ENCODE measurements around the gene FOXL3.

Gene FOXL3

DNA sequence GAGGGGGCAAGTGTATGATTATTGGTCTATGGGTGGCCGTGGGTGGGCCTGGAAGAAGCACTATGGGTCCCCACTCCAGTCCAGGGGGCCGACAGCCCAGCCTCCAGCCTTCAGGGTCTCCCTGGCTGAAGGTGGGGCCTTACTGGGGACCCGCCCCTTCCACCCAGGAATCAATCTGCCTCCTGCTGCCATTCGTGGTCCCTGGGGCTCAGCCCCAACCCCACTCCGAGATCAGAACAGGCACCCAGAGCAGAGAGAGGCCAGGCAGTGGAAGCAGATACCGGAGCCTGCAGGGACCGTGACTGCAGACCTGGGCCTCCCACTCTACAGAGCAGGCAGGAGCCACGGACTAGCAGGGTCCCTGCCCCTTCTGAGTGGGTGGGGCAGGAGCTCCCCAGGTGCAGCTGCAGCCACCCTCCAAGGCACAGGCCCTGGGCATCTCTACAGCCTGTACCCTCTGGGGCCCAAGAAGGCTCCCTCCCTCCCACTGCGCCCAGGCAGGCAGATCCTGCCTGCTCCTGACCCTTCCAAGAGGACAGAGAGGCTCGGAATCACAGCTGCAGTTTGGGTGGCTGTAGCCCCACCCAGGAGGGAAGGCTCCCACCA lies 13.6 kb upstream of the FOXL3 start:
- no peak overlapping the region for H3K4me3 ChIP-seq (ENCODE audit: low read depth, low read length)
- TF ChIP-seq, protein P1, sequence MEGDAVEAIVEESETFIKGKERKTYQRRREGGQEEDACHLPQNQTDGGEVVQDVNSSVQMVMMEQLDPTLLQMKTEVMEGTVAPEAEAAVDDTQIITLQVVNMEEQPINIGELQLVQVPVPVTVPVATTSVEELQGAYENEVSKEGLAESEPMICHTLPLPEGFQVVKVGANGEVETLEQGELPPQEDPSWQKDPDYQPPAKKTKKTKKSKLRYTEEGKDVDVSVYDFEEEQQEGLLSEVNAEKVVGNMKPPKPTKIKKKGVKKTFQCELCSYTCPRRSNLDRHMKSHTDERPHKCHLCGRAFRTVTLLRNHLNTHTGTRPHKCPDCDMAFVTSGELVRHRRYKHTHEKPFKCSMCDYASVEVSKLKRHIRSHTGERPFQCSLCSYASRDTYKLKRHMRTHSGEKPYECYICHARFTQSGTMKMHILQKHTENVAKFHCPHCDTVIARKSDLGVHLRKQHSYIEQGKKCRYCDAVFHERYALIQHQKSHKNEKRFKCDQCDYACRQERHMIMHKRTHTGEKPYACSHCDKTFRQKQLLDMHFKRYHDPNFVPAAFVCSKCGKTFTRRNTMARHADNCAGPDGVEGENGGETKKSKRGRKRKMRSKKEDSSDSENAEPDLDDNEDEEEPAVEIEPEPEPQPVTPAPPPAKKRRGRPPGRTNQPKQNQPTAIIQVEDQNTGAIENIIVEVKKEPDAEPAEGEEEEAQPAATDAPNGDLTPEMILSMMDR (IDR thresholded peaks at IDR 0.05; ENCODE audit: borderline replicate concordance, insufficient read depth, low read depth, low read length), result no peak

DNA sequence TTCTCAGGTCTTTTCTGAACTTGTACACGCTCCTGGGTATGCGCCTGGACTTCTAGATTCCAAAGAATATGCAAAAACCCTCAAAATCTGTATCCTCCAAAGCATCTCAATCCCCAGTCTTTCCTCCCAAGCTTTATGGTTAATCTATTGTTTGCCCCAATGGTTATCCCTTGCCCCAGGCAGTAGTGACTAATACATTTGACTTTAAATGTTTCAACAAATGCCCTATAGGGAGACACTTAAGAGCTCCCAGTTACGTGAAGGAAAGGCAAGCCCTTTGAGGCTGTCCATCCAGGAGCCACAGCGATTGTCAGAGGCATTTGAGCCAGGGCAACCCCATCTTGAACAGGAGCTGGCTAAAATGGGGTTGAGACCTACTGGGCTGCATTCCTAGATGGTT lies 12.7 kb upstream of the FOXL3 start:
- TF ChIP-seq, protein P1 (IDR thresholded peaks at IDR 0.05; ENCODE audit: borderline replicate concordance, insufficient read depth, low read depth, low read length), result no peak
- no peak overlapping the region for H3K4me3 ChIP-seq (ENCODE audit: low read depth, low read length)

DNA sequence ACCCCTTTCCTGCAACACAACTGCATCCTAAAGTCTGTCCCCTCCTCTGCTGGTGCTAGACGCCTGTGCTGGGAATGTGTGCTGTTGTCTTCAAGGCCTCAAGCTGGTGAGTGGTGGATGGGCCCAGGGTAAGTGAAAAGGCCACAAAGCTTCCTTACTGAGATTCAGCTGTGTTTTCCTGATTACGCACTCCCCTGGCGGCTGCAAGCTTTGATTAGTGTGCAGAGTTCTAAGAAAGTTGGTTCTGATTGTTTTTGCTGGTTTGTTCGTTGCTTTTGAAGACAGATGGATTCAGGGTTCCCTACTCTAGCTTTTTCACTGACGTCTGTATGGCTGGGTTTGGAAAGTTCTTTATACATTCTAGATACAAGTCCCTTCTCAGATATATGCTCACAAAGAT lies 11.9 kb upstream of the FOXL3 start:
- TF ChIP-seq, protein P1 (IDR thresholded peaks at IDR 0.05; ENCODE audit: borderline replicate concordance, insufficient read depth, low read depth, low read length), result no peak
- H3K4me3 ChIP-seq (ENCODE audit: low read depth, low read length), result no peak overlapping the region

DNA sequence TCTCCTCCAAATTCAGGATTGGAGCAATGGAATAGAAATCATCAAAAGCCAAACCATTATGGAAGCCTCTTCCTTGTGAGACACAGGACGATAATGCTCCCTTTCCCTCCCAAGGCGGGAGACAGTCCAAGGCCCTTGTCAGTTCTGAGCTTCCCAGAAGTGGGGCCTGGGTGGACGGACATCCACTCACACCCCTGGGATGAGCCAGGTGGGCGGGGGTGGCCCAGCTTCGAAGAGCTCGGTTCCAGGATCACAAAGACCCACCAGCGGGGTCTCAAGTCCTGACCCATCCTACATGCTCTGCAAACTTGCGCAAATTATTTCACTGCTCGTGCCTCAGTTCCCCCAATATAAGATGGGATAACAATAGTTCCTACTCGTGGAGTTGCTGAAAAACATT lies 10.1 kb upstream of the FOXL3 start:
- no peak overlapping the region for H3K4me3 ChIP-seq (ENCODE audit: low read depth, low read length)
- TF ChIP-seq, protein P1 (IDR thresholded peaks at IDR 0.05; ENCODE audit: borderline replicate concordance, insufficient read depth, low read depth, low read length), result no peak

DNA sequence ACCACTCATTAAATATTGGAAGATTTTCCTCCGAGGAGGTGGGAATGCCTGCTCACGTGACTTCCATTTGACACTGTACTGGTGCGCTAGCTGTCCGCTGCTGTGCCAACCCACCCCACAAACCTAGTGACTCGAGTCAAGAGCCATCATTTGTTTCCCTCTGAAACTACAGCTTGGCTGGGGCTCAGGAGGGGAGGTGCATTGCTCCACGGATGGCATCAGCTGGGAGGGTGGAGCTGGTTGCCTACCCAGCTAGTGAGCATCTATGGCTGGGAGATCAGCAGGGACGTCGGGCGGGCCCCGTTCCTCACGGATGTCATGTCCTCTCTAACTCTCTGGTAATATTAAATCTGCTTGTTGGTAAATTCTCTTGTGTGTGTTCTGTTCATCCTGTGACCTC lies 9.5 kb upstream of the FOXL3 start:
- no peak overlapping the region for H3K4me3 ChIP-seq (ENCODE audit: low read depth, low read length)
- TF ChIP-seq, protein P1 (IDR thresholded peaks at IDR 0.05; ENCODE audit: borderline replicate concordance, insufficient read depth, low read depth, low read length), result no peak

DNA sequence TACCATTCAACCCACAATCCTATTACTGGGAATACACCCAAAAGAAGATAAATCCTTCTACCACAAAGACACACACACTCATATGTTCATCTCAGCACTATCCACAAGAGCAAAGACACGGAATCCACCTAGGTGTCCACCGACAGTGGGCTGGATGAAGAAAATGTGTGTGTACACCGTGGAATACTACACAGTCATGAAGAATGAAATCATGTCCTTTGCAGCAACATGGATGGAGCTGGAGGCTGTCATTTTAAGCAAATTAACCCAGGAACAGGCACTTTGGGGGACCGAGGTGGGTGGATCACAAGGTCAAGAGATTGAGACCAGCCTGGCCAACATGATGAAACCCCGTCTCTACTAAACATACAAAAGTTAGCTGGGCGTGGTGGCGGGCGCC lies 8.3 kb upstream of the FOXL3 start:
- TF ChIP-seq, protein P1 (IDR thresholded peaks at IDR 0.05; ENCODE audit: borderline replicate concordance, insufficient read depth, low read depth, low read length), result no peak
- no peak overlapping the region for H3K4me3 ChIP-seq (ENCODE audit: low read depth, low read length)

DNA sequence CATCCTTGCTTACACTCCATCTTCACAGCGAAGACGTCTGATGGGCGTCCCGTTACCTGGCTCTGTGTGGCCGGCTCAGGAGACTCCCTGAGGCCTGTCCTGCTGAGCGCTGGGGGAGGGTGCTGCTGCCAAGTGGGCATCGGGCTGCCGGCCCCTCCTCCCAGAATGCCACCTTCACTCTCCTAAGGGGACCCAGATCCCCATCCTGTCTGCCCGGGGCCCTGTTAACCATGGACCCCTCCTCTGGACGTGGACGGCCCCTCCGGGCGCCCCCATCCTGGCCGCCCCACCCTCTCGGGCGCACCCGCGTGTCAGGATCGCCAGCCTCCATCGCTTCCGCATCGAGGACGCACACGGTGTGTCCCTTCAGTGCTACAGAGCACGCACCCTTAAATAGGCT lies 7.3 kb upstream of the FOXL3 start:
- TF ChIP-seq, protein P1 (IDR thresholded peaks at IDR 0.05; ENCODE audit: borderline replicate concordance, insufficient read depth, low read depth, low read length), result no peak
- H3K4me3 ChIP-seq (ENCODE audit: low read depth, low read length), result no peak overlapping the region
